ENCODE measurements around the gene CEP95. TPM values are rescaled to one million over a fixed set of nuclear protein-coding genes. Genes with fewer than 3 reads are reported as not detected.
"Not testable (repeated sequence)": the region's sequence is repeated elsewhere in the genome, so short reads cannot be mapped to it uniquely, and the experiment has no call there.

Gene CEP95
- total RNA-seq, 1 donor from 2014 or later, result 72.0 TPM

- ATAC-seq (no peak), DNase-seq (ENCODE audit: low spot score) (no peak)
- intact Hi-C loops (cut with DNase I), result no loop called here
Measured at GRCh38 chr17:64551461-64551860, 44.7 kb downstream of the CEP95 start.

- intact Hi-C loops (cut with DNase I), result no loop called here
- no peak for DNase-seq (ENCODE audit: low spot score)
- ATAC-seq, result no peak
Measured at GRCh38 chr17:64554028-64554637, 47.4 kb downstream of the CEP95 start.

- intact Hi-C loops (cut with DNase I), result no loop called here
- ATAC-seq, result no peak
- no peak for DNase-seq (ENCODE audit: low spot score)
Measured at GRCh38 chr17:64555281-64555680, 48.5 kb downstream of the CEP95 start.

DNA sequence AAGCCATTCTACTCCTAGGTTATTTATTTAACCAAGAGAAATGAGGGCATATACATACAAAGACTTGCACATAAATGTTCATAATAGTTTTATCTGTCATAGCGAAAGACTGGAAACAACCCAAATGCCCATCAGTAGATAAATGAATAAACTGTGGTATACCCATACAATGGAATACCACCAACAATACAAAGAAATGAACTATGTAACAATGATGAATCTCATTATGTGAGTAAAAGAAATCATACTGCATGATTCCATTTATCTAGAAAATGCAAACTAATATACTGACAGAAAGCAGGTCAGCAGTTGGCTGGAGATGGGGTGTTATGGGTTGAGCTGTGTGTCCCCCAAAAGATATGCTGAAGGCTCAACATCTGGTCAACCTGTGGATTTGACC lies 57.3 kb downstream of the CEP95 start:
- ATAC-seq, result no peak
- intact Hi-C loops (cut with DNase I), result no loop called here

DNA sequence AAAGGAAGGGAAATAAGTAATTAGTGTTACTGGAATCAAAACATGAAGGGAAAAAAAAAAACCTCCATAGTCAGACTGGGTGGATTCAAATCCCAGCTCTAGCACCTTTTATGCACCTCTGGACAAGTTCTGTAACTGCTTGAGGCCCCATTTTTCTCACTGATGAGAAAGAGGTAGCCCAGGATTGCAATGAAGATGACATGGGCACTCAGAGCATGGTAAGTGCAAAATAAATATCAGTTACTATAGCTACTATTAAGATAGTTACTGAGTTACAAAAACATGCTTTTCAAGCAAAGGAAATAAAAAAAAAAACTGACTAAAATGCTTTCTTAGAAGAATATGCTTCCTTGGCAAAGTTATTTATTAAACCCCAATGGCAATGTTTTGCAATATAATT lies 58.8 kb downstream of the CEP95 start:
- DNase-seq (ENCODE audit: low spot score) (no peak), ATAC-seq (peak; percentile 56)
- intact Hi-C loops (cut with DNase I), result no loop called here

More for the DNA sequence above, 57.3 kb downstream of the CEP95 start:
- DNase-seq (ENCODE audit: low spot score), result no peak

DNA sequence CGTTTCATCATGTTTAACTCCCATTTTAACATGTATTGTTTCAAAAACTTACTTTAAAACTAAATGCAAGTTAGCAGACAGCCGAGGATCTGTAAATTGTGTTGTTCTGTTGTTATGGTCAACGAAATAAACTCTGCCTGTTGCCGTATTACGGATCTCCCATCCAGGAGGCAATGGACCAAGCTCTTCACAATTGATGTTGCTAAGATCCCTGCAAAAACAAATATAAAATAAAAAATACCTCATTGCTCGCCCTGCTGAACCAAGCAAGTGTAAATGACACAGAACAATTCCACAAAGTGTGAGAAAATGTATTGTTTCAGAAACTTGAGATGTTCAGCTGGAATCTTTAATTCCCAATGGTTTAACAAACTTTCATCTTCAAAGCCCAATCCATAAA lies 65.0 kb downstream of the CEP95 start:
- no peak for ATAC-seq
- DNase-seq (ENCODE audit: low spot score), result no peak
- intact Hi-C loops (cut with DNase I), result no loop called here

DNA sequence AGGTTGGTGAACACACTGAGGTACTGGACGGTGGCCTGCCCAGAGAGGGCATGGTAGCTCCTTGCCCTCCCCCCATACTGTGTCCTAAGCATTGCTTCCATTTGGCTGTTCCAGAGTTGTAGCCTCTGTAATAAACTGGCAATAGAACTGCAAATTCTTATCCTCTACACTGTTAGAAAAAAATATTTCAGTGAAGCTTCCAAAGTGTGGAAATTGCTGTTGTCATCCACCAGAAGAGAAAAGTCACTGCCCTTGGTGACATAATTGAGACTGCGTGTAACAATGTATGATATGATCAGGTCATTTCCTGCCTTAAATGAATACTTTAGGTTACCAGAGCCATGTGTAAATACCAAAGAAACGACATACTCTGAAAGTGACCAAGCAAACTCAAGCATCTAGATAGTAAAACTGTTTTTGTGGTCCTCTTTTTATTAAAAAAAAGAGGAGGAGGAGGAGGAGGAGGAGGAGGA lies 65.9 kb downstream of the CEP95 start:
- no peak for DNase-seq (ENCODE audit: low spot score)
- ATAC-seq, result peak; percentile 76
- intact Hi-C loops (cut with DNase I), result no loop called here

- intact Hi-C loops (cut with DNase I), result no loop called here
- DNase-seq (ENCODE audit: low spot score) (no peak), ATAC-seq (no peak)
Measured at GRCh38 chr17:64573214-64573613, 66.4 kb downstream of the CEP95 start.

DNA sequence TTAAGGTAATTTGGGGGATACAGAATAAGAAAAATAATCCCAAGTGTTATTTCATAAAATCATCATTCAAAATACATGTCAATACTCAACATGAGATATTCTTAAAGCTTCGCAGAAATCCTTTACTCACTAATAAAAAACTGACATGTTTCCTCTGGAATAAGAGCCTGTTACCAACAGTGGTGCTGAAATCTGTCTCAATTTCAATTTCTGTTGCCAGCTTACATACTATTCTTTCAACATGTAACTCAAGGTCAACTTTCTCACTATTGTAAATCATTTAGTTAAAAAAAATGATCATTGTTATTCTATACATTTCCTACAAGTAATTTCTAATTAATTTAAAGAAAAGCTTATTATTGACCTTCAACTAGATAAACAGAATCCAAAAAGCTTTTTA lies 67.9 kb downstream of the CEP95 start:
- ATAC-seq (no peak), DNase-seq (ENCODE audit: low spot score) (no peak)
- intact Hi-C loops (cut with DNase I), result no loop called here

- DNase-seq (ENCODE audit: low spot score), result no peak
- no peak for ATAC-seq
- intact Hi-C loops (cut with DNase I), result no loop called here
Measured at GRCh38 chr17:64575431-64575830, 68.7 kb downstream of the CEP95 start.

DNA sequence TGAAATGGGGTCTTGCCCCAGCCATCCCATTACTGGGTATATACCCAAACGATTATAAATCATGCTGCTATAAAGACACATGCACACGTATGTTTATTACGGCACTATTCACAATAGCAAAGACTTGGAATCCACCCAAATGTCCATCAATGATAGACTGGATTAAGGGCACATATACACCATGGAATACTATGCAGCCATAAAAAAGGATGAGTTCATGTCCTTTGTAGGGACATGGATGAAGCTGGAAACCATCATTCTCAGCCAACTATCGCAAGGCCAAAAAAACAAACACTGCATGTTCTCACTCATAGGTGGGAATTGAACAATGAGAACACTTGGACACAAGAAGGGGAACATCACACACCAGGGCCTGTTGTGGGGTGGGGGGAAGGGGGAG lies 70.2 kb downstream of the CEP95 start:
- DNase-seq (ENCODE audit: low spot score); intact Hi-C loops (cut with DNase I); ATAC-seq: not testable (repeated sequence)

- intact Hi-C loops (cut with DNase I), result no loop called here
- ATAC-seq (no peak), DNase-seq (ENCODE audit: low spot score) (no peak)
Measured at GRCh38 chr17:64579917-64580316, 73.1 kb downstream of the CEP95 start.

GRCh38 chr17:64580384-64581315 lies 73.9 kb downstream of the CEP95 start:
- ATAC-seq (no peak), DNase-seq (ENCODE audit: low spot score) (no peak)
- intact Hi-C loops (cut with DNase I), result no loop called here

DNA sequence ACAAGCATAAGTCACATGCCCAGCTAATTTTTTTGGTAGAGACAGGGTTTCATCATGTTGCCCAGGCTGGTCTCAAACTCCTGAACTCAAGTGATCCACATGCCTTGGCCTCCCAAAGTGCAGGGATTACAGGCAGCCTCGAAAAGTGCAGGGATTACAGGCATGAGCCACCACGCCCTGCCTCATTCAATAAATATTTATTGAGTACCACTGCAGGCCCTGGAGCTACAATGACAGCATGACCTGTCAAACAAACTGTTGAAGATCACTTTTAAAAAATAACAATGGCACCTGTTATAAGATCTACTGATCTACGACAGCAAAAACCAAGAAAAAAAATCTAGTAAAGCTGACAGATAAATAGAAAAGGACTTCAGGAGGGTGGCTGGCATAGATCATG lies 76.3 kb downstream of the CEP95 start:
- DNase-seq (ENCODE audit: low spot score) (no peak), ATAC-seq (no peak)
- intact Hi-C loops (cut with DNase I), result no loop called here

- ATAC-seq (no peak), DNase-seq (ENCODE audit: low spot score) (no peak)
- intact Hi-C loops (cut with DNase I), result no loop called here
Measured at GRCh38 chr17:64585146-64585545, 78.4 kb downstream of the CEP95 start.

Small RNAs within 50 kb of the gene (microRNA-seq; reads per million reads assigned to microRNA genes)
- gene MIR3064 (2.5 reads per million), gene MIR5047 (not detected)

Other genes with a start within 250 kb of the CEP95 start
- gene TEX2, start 243.7 kb upstream of the CEP95 start, total RNA-seq, result 39.5 TPM
- 351 TPM for gene PECAM1, start 116.1 kb upstream of the CEP95 start, total RNA-seq
- gene MILR1, start 57.9 kb upstream of the CEP95 start, total RNA-seq, result 13.5 TPM
- gene POLG2, start 9.9 kb upstream of the CEP95 start, total RNA-seq, result 19.4 TPM
- 667 TPM for gene DDX5, start 688 bp upstream of the CEP95 start, total RNA-seq
- gene SMURF2, start 155.3 kb downstream of the CEP95 start, total RNA-seq, result 29.8 TPM

Data from sciatic nerve (tissue), 2 donors.